Neural cell (in vitro differentiated cells): Measurements from ENCODE around the gene TULP1. TPM values are rescaled to one million over a fixed set of nuclear protein-coding genes. Genes with fewer than 3 reads are reported as not detected.
"Not testable (repeated sequence)": the region's sequence is repeated elsewhere in the genome, so short reads cannot be mapped to it uniquely, and the experiment has no call there.

Experiments
- H2AFZ ChIP-seq: fragments of 200-600, 300-800 bp; sonication (generic), shearing (Covaris generic); 2 replicates; pipeline ENCODE4 v1.6.0; 2014; ENCODE audit warnings: low read depth, mild to moderate bottlenecking, antibody characterized with exemption, low read length, moderate library complexity
- H3F3A ChIP-seq: fragments of 200-600 bp; shearing (Covaris generic); 2 replicates; pipeline ENCODE4 v1.6.1; 2016; ENCODE audit warnings: mild to moderate bottlenecking, moderate library complexity, mixed read lengths, antibody characterized with exemption, low read length; ENCODE audit not compliant: insufficient read depth, poor library complexity, severe bottlenecking
- H3K27ac ChIP-seq: fragments of 200-600, 300-800 bp; sonication (generic), shearing (Covaris generic); 2 replicates; pipeline ENCODE4 v1.5.1; 2014; ENCODE audit warnings: mild to moderate bottlenecking, low read length, moderate library complexity
- H3K27me3 ChIP-seq: fragments of 300-800, 200-600 bp; sonication (generic), shearing (Covaris generic); 2 replicates; pipeline ENCODE4 v1.6.0; 2014; ENCODE audit warnings: mild to moderate bottlenecking, low read depth, low read length, moderate library complexity; ENCODE audit not compliant: insufficient read depth
- H3K36me3 ChIP-seq: fragments of 300-800, 200-600 bp; sonication (generic), shearing (Covaris generic); 2 replicates; pipeline ENCODE4 v1.5.1; 2014; ENCODE audit warnings: mild to moderate bottlenecking, antibody characterized with exemption, low read length, moderate library complexity; ENCODE audit not compliant: insufficient read depth
- H3K4me2 ChIP-seq: fragments of 300-800, 200-600 bp; sonication (generic), shearing (Covaris generic); 2 replicates; pipeline ENCODE4 v1.6.0; 2014; ENCODE audit warnings: mild to moderate bottlenecking, low read length
- H3K4me3 ChIP-seq: fragments of 300-800, 200-600 bp; sonication (generic), shearing (Covaris generic); 2 replicates; pipeline ENCODE4 v1.5.1; 2014; ENCODE audit warnings: mild to moderate bottlenecking, low read length, moderate library complexity
- H3K79me2 ChIP-seq: fragments of 200-600 bp; shearing (Covaris generic); replicated peaks from 2 replicates; pipeline ENCODE4 v1.6.0; 2014; ENCODE audit warnings: mild to moderate bottlenecking, low read length, moderate library complexity; ENCODE audit not compliant: insufficient read depth
- H3K9ac ChIP-seq: fragments of 300-800, 200-600 bp; sonication (generic), shearing (Covaris generic); 2 replicates; pipeline ENCODE4 v1.6.1; 2016; ENCODE audit warnings: mild to moderate bottlenecking, low read length, mixed read lengths
- H3K9me2 ChIP-seq: fragments of 200-600 bp; shearing (Covaris generic); 2 replicates; pipeline ENCODE4 v1.6.1; 2016; ENCODE audit warnings: mild to moderate bottlenecking, low read length, mixed read lengths; ENCODE audit not compliant: insufficient read depth
- H3K9me3 ChIP-seq: fragments of 200-600, 300-800 bp; sonication (generic), shearing (Covaris generic); 2 replicates; pipeline ENCODE4 v1.6.1; 2016; ENCODE audit warnings: mild to moderate bottlenecking, mixed run types, low read length, moderate library complexity, mixed read lengths
- H4K20me1 ChIP-seq: fragments of 200-600 bp; shearing (Covaris generic); 2 replicates; pipeline ENCODE4 v1.6.1; 2016; ENCODE audit warnings: mild to moderate bottlenecking, mixed run types; ENCODE audit not compliant: insufficient read depth
- CTCF ChIP-seq: fragments of 450-650 bp; IDR thresholded peaks from 2 replicates; pipeline ENCODE4 v1.5.1; 2014; ENCODE audit warnings: antibody characterized with exemption, mild to moderate bottlenecking, moderate library complexity; ENCODE audit not compliant: poor library complexity, severe bottlenecking
- EP300 ChIP-seq: fragments of 450-650 bp; conservative IDR thresholded peaks from 2 replicates; pipeline ENCODE4 v1.6.1; 2014; ENCODE audit warnings: antibody characterized with exemption, mild to moderate bottlenecking, moderate library complexity; ENCODE audit not compliant: poor library complexity, severe bottlenecking
- EZH2 ChIP-seq: fragments of 200-600, 300-800 bp; shearing (Covaris generic), sonication (generic); IDR thresholded peaks from 2 replicates; pipeline ENCODE4 v1.6.1; 2014; ENCODE audit warnings: antibody characterized with exemption, low read length, borderline replicate concordance, mild to moderate bottlenecking; ENCODE audit not compliant: insufficient read depth, poor library complexity, severe bottlenecking
- MXI1 ChIP-seq: fragments of 450-650 bp; conservative IDR thresholded peaks from 2 replicates; pipeline ENCODE4 v1.6.1; 2014; ENCODE audit warnings: antibody characterized with exemption, mild to moderate bottlenecking; ENCODE audit not compliant: poor library complexity, severe bottlenecking
- POLR2AphosphoS5 ChIP-seq: IDR thresholded peaks from 2 replicates; pipeline ENCODE4 v1.6.1; 2012
- RAD21 ChIP-seq: fragments of 450-650 bp; conservative IDR thresholded peaks from 2 replicates; pipeline ENCODE4 v1.6.1; 2014; ENCODE audit warnings: antibody characterized with exemption, mild to moderate bottlenecking, moderate library complexity
- REST ChIP-seq: IDR thresholded peaks from 2 replicates; pipeline ENCODE4 v1.6.1; 2012; ENCODE audit warnings: borderline replicate concordance
- SMC3 ChIP-seq: fragments of 450-650 bp; conservative IDR thresholded peaks from 2 replicates; pipeline ENCODE4 v1.6.1; 2014; ENCODE audit warnings: antibody characterized with exemption, mild to moderate bottlenecking, moderate library complexity; ENCODE audit not compliant: poor library complexity
- TAF1 ChIP-seq: IDR thresholded peaks from 2 replicates; pipeline ENCODE4 v1.6.1; 2012; ENCODE audit warnings: low read depth
- polyA plus RNA-seq: library from polyadenylated mRNA; depleted of rRNA; stranded (reverse); fragments of >200 nt; gene quantifications from 2 replicates; pipeline ENCODE4 v1.2.3, GENCODE V29; 2014

TULP1 gene
- polyA plus RNA-seq, 1 donor from 2014 or later, result not detected

GRCh38 chr6:35541836-35542235 is 29.1 kb upstream of the TULP1 start:
- Histone ChIP-seq H3K79me2 (no peaks in the 10 kb centered on the region), H2AFZ (no peak overlapping the region)
- no peak for TF ChIP-seq EP300
- no peak for TF ChIP-seq POLR2AphosphoS5
- no peak for TF ChIP-seq CTCF
- TF ChIP-seq SMC3, result no peak

GRCh38 chr6:35539223-35539622 is 26.5 kb upstream of the TULP1 start:
- Histone ChIP-seq H3K36me3 (no peaks in the 10 kb centered on the region), H3K9me3 (no peaks in the 10 kb centered on the region), H2AFZ (no peak overlapping the region), H3K4me3 (no peak overlapping the region), H4K20me1 (no peaks in the 10 kb centered on the region), H3K27ac (no peak overlapping the region), H3K4me2 (no peak overlapping the region), H3K9ac (no peak overlapping the region), H3K79me2 (no peaks in the 10 kb centered on the region), H3F3A (no peaks in the 10 kb centered on the region), H3K27me3 (no peaks in the 10 kb centered on the region), H3K9me2 (no peaks in the 10 kb centered on the region)
- TF ChIP-seq MXI1 (no peak), CTCF (no peak), REST (no peak), EZH2 (no peak), SMC3 (no peak), RAD21 (no peak), EP300 (no peak), TAF1 (no peak), POLR2AphosphoS5 (no peak)

More at GRCh38 chr6:35541836-35542235, 29.1 kb upstream of the TULP1 start:
- no peak overlapping the region for H3K4me3 ChIP-seq
- no peaks in the 10 kb centered on the region for H3F3A ChIP-seq
- H3K4me2 ChIP-seq, result no peak overlapping the region
- H3K9me2 ChIP-seq, result no peaks in the 10 kb centered on the region
- H3K9me3 ChIP-seq, result no peaks in the 10 kb centered on the region
- no peak overlapping the region for H3K27ac ChIP-seq
- H3K27me3 ChIP-seq, result no peaks in the 10 kb centered on the region
- no peaks in the 10 kb centered on the region for H4K20me1 ChIP-seq
- H3K9ac ChIP-seq, result no peak overlapping the region
- H3K36me3 ChIP-seq, result no peaks in the 10 kb centered on the region

- not testable (repeated sequence) for H3K27me3 ChIP-seq, H3K4me2 ChIP-seq, H3F3A ChIP-seq, H3K79me2 ChIP-seq, H2AFZ ChIP-seq, H3K9ac ChIP-seq, H3K4me3 ChIP-seq, H4K20me1 ChIP-seq, H3K9me2 ChIP-seq, H3K9me3 ChIP-seq, H3K27ac ChIP-seq, H3K36me3 ChIP-seq
Measured at GRCh38 chr6:35535847-35536246, 23.2 kb upstream of the TULP1 start.
